ENCODE measurements around the gene VAMP5.
"Not testable (repeated sequence)": the region's sequence is repeated elsewhere in the genome, so short reads cannot be mapped to it uniquely, and the experiment has no call there.

The VAMP5 gene

GRCh38 chr2:85557130-85557529, 27.1 kb upstream of the VAMP5 start:
- Mint-ChIP-seq H3K36me3 (ENCODE audit: low read depth) (peaks cover 25% of the 10 kb centered on the region), H3K27me3 (ENCODE audit: low read depth, poor library complexity) (no peaks in the 10 kb centered on the region), H3K4me1 (peaks cover 25% of the 10 kb centered on the region), H3K4me3 (no peak overlapping the region), H3K9me3 (no peaks in the 10 kb centered on the region), H3K27ac (no peak overlapping the region)
- no peak for DNase-seq
- no peak for TF ChIP-seq CTCF (IDR thresholded peaks at IDR 0.05)

DNA sequence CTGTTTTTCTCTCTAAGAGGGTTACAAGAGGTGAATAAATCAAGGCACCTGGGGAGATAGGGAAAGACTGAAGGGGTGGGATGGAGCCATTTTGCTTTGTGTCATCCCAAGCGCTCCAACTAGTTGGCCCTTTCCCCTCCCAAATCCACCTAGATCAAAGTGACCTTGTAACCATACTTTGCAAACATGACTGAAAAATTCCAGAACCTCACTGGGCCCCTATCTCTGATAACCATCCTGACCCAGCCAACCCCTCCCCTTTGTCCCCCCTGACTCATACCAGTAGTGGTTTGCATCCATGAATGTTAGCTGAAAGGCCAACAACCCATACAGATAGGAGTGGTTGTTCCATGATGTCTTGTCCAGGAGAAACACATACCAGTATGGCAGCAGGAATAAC, 26.1 kb upstream of the VAMP5 start:
- peaks cover 25% of the 10 kb centered on the region for H3K36me3 Mint-ChIP-seq (ENCODE audit: low read depth)
- no peak for DNase-seq
- no peak overlapping the region for H3K27ac Mint-ChIP-seq

DNA sequence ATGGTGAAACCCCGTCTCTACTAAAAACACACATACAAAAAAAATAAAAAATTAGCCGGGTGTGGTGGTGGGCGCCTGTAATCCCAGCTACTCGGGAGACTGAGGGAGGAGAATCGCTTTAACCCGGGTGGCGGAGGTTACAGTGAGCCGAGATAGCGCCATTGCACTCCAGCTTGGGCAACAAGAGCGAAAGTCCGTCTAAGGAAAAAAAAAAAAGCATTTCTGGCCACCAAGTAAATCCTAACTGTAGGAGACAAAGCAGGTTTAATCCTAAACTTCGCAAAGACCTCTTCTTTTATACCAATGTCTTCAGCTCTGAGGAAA, 23.9 kb upstream of the VAMP5 start:
- Mint-ChIP-seq H3K4me1 (peaks cover 25% of the 10 kb centered on the region), H3K4me3 (peak overlapping the region; percentile 100), H3K27ac (peak overlapping the region; percentile 78), H3K36me3 (ENCODE audit: low read depth) (peaks cover 11% of the 10 kb centered on the region)
- not testable (repeated sequence) for DNase-seq; H3K9me3 Mint-ChIP-seq; H3K27me3 Mint-ChIP-seq (ENCODE audit: low read depth, poor library complexity)

More for the DNA sequence above, 26.1 kb upstream of the VAMP5 start:
- Mint-ChIP-seq H3K9me3 (no peaks in the 10 kb centered on the region), H3K27me3 (ENCODE audit: low read depth, poor library complexity) (no peaks in the 10 kb centered on the region), H3K4me1 (peaks cover 25% of the 10 kb centered on the region), H3K4me3 (no peak overlapping the region)
- TF ChIP-seq CTCF (IDR thresholded peaks at IDR 0.05) = no peak

DNA sequence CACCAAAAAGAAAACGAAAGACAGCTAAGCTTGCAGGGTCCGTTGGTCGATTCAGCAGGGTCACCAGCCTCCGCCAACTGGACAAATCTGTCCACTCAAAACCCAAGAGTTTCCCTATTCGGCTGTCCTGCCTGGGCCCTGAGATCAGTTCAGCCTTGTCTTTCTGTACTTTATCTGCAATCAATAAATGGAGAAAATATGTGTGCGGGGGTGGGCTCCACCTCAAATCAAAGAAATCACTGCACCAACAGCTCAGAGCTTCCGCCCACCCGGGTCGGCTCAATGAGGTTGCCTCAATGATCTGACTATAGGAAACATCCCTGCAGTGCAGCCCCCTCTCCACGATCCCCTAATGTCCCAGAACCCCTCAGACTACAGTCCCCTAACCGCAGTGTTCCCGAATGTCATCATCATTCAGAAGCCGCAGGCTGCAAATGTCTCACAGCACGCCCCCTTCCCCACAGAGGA, 23.4 kb upstream of the VAMP5 start:
- H3K4me1 Mint-ChIP-seq = peaks cover 25% of the 10 kb centered on the region
- H3K9me3 Mint-ChIP-seq = no peaks in the 10 kb centered on the region
- peak overlapping the region; percentile 78 for H3K27ac Mint-ChIP-seq
- TF ChIP-seq CTCF (IDR thresholded peaks at IDR 0.05) = no peak
- H3K36me3 Mint-ChIP-seq (ENCODE audit: low read depth) = peaks cover 10% of the 10 kb centered on the region
- peaks cover 3% of the 10 kb centered on the region for H3K27me3 Mint-ChIP-seq (ENCODE audit: low read depth, poor library complexity)
- DNase-seq = no peak
- peak overlapping the region; percentile 100 for H3K4me3 Mint-ChIP-seq

DNA sequence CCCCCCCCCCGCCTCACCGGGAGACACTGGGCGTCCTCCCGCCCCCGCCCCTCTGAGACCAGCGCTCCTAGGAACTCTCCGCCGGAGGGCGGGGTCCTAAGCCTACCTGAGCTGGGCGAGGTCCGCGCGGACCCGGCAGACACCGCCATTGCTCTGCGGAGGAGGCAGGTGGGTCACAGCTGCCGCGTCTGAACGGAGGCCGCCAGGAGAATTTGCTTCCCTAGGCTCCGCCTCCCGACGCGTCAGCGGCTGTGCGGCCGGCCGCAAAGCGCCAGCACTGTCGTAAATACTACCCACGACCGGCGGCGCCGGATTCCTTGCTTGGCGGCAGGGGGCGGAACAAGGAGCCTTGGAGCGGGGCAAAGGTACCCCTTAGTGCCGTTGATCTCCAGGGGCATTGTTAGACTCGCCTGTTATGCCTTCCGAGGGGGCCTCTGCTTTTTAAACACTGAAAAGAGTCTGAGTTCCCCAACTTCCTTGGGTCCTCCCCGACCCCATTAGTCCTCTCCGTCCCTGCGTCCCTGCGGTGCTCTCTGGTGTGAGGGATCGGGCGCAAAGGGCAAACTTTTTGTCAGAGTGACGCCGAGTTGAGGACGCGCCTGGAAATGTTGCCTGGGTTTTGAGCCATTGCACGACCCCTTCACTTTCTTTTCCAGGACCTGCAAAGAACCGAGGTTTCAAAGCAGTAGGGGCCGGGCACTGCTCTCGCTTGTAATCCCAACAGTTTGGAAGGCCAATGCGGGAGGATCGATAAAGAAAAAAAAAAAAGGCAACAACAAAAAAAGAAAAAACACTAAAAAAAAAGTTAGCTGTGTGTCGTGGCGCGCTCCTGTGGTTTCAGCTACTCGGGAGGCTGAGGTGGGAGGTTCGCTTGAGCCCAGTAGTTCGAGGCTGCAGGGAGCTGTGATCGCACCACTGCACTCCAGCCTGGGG, 22.7 kb upstream of the VAMP5 start, which contains the start of gene GGCX:
GGCX (minus strand) TSS at position 214 of the 933 bp plus-strand sequence; CDS start at position 149, 65 bp downstream.
- H3K27me3 Mint-ChIP-seq (ENCODE audit: low read depth, poor library complexity) = peaks cover 3% of the 10 kb centered on the region
- H3K4me3 Mint-ChIP-seq = peak within 1 kb of the TSS; percentile 100
- DNase-seq = peak; percentile 95
- H3K36me3 Mint-ChIP-seq (ENCODE audit: low read depth) = peaks cover 10% of the 10 kb centered on the region
- H3K27ac Mint-ChIP-seq = peak within 1 kb of the TSS; percentile 99
- H3K4me1 Mint-ChIP-seq = peaks cover 25% of the 10 kb centered on the region
- no peaks in the 10 kb centered on the region for H3K9me3 Mint-ChIP-seq
- TF ChIP-seq CTCF (IDR thresholded peaks at IDR 0.05) = no peak

DNA sequence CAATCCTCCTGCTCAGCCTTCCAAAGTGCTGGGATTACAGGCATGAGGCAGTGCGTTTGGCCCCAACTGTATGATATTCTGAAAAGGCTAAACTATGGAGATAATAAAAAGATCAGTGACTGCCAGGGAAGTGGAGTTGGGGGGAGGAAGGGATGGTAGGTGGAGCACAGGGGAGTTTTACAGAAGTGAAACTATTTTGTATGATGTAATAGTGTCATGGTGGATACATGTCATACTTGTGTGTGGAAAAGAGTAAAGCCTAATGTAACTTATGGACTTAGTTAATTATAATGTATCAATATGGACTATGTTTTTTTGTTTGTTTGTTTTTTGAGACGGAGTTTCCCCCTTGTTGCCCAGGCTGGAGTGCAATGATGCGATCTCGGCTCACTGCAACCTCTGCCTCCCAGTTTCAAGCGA, 20.1 kb upstream of the VAMP5 start:
- DNase-seq = no peak
- peaks cover 7% of the 10 kb centered on the region for H3K27me3 Mint-ChIP-seq (ENCODE audit: low read depth, poor library complexity)
- H3K36me3 Mint-ChIP-seq (ENCODE audit: low read depth) = no peaks in the 10 kb centered on the region
- peaks cover 25% of the 10 kb centered on the region for H3K4me1 Mint-ChIP-seq
- no peaks in the 10 kb centered on the region for H3K9me3 Mint-ChIP-seq
- H3K27ac Mint-ChIP-seq = no peak overlapping the region
- no peak overlapping the region for H3K4me3 Mint-ChIP-seq
- TF ChIP-seq CTCF (IDR thresholded peaks at IDR 0.05) = no peak
